ENCODE measurements around the gene HPGD. TPM values are rescaled to one million over a fixed set of nuclear protein-coding genes. Genes with fewer than 3 reads are reported as not detected.

HPGD gene
- total RNA-seq, 1 experiment from 2014 or later, result 0.66 TPM

GRCh38 chr4:174534461-174534860 lies 12.2 kb upstream of the HPGD start (continued):
- no peak for TF ChIP-seq POLR2A (IDR thresholded peaks at IDR 0.05; ENCODE audit: borderline replicate concordance, extremely low read depth, insufficient read depth, insufficient read length)
- TF ChIP-seq ZNF274 (IDR thresholded peaks at IDR 0.05; ENCODE audit: low read depth, low read length), result no peak
- TF ChIP-seq, protein P1, sequence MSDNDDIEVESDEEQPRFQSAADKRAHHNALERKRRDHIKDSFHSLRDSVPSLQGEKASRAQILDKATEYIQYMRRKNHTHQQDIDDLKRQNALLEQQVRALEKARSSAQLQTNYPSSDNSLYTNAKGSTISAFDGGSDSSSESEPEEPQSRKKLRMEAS (IDR thresholded peaks at IDR 0.05), result no peak
- no peak for TF ChIP-seq ZFX (IDR thresholded peaks at IDR 0.05)
- TF ChIP-seq SRF (IDR thresholded peaks at IDR 0.05; ENCODE audit: low read depth), result no peak
- TF ChIP-seq, protein P2, sequence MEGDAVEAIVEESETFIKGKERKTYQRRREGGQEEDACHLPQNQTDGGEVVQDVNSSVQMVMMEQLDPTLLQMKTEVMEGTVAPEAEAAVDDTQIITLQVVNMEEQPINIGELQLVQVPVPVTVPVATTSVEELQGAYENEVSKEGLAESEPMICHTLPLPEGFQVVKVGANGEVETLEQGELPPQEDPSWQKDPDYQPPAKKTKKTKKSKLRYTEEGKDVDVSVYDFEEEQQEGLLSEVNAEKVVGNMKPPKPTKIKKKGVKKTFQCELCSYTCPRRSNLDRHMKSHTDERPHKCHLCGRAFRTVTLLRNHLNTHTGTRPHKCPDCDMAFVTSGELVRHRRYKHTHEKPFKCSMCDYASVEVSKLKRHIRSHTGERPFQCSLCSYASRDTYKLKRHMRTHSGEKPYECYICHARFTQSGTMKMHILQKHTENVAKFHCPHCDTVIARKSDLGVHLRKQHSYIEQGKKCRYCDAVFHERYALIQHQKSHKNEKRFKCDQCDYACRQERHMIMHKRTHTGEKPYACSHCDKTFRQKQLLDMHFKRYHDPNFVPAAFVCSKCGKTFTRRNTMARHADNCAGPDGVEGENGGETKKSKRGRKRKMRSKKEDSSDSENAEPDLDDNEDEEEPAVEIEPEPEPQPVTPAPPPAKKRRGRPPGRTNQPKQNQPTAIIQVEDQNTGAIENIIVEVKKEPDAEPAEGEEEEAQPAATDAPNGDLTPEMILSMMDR (IDR thresholded peaks at IDR 0.05 in 2 of 3, conservative IDR thresholded peaks at IDR 0.05 in 1 of 3; ENCODE audit: borderline replicate concordance in 1 of 3, insufficient read depth in 1 of 3, low read depth in 2 of 3, low read length in 2 of 3), result no peak
- no peak for TF ChIP-seq FOSL1 (IDR thresholded peaks at IDR 0.05; ENCODE audit: low read depth)
- no peak for TF ChIP-seq CEBPB (IDR thresholded peaks at IDR 0.05; ENCODE audit: low read depth)
- TF ChIP-seq RAD21 (IDR thresholded peaks at IDR 0.05; ENCODE audit: low read depth), result no peak

GRCh38 chr4:174532445-174532844 lies 10.2 kb upstream of the HPGD start:
- H3K36me3 ChIP-seq (ENCODE audit: control insufficient read depth in 1 of 2, insufficient read depth in 2 of 2, low read length in 2 of 2), result no peaks in the 10 kb centered on the region
- H3K4me3 ChIP-seq (replicated peaks in 1 of 2; ENCODE audit: low read depth in 1 of 2, low read length in 2 of 2), result no peak overlapping the region
- ChIA-PET CTCF (no interaction called here), RAD21 (ENCODE audit: low non-redundant PET in 1 of 2, low total read pairs in 2 of 2, uncharacterized antibody in 2 of 2, unreplicated experiment in 2 of 2) (no interaction called here), POLR2A (interaction anchor here (1.1 kb wide), 1 partner anchor 10 kb away, joined by 3 read pairs; the partner anchor contains the start of gene HPGD)
- intact Hi-C loops (cut with micrococcal nuclease), result no loop called here
- no peak overlapping the region for H3K9ac ChIP-seq (ENCODE audit: low read length)
- H3K27ac ChIP-seq (ENCODE audit: low read depth, low read length), result no peak overlapping the region
- DNase-seq (ENCODE audit: low read depth, low spot score) (no peak), ATAC-seq (no peak)
- H3K79me2 ChIP-seq (ENCODE audit: insufficient read depth, low read length), result no peaks in the 10 kb centered on the region
- no peaks in the 10 kb centered on the region for H3K9me3 ChIP-seq (ENCODE audit: control insufficient read depth in 1 of 2, insufficient read depth in 1 of 2, low read depth in 1 of 2, low read length in 2 of 2)
- no peaks in the 10 kb centered on the region for H3K27me3 ChIP-seq (ENCODE audit: insufficient read depth, low read length)
- no TSS peak for BruUV-seq (replicated peaks)
- H2AFZ ChIP-seq (ENCODE audit: low read depth, low read length, poor library complexity, severe bottlenecking), result no peak overlapping the region
- no peaks in the 10 kb centered on the region; the same call in 1 of the 2 replicates for H4K20me1 ChIP-seq (ENCODE audit: insufficient read depth)
- no peaks in the 10 kb centered on the region for H3K9me2 ChIP-seq (ENCODE audit: insufficient read depth)
- no peak overlapping the region for H3K4me2 ChIP-seq (ENCODE audit: low read length)
- no peaks in the 10 kb centered on the region for H3K4me1 ChIP-seq (ENCODE audit: control insufficient read depth in 1 of 2, insufficient read depth in 2 of 2, low read length in 2 of 2)
- TF ChIP-seq EZH2phosphoT487 (IDR thresholded peaks at IDR 0.05; ENCODE audit: borderline replicate concordance) (no peak), ZBTB33 (IDR thresholded peaks at IDR 0.05; ENCODE audit: extremely low read depth, insufficient replicate concordance, low read length) (no peak), EGR1 (IDR thresholded peaks at IDR 0.05; ENCODE audit: low read depth) (no peak), FOSL1 (IDR thresholded peaks at IDR 0.05; ENCODE audit: low read depth) (no peak), SIN3A (IDR thresholded peaks at IDR 0.05; ENCODE audit: low read depth) (no peak), ZFX (IDR thresholded peaks at IDR 0.05) (no peak), YY1 (IDR thresholded peaks at IDR 0.05; ENCODE audit: extremely low read depth, insufficient replicate concordance, low read depth, low read length) (no peak), SRF (IDR thresholded peaks at IDR 0.05; ENCODE audit: low read depth) (no peak), TCF7L2 (IDR thresholded peaks at IDR 0.05; ENCODE audit: borderline replicate concordance, extremely low read depth, insufficient read depth, insufficient read length) (no peak), POLR2AphosphoS5 (IDR thresholded peaks at IDR 0.05; ENCODE audit: low read depth, low read length) (no peak), CBX3 (IDR thresholded peaks at IDR 0.05; ENCODE audit: low read depth) (no peak)
- TF ChIP-seq, protein P3, sequence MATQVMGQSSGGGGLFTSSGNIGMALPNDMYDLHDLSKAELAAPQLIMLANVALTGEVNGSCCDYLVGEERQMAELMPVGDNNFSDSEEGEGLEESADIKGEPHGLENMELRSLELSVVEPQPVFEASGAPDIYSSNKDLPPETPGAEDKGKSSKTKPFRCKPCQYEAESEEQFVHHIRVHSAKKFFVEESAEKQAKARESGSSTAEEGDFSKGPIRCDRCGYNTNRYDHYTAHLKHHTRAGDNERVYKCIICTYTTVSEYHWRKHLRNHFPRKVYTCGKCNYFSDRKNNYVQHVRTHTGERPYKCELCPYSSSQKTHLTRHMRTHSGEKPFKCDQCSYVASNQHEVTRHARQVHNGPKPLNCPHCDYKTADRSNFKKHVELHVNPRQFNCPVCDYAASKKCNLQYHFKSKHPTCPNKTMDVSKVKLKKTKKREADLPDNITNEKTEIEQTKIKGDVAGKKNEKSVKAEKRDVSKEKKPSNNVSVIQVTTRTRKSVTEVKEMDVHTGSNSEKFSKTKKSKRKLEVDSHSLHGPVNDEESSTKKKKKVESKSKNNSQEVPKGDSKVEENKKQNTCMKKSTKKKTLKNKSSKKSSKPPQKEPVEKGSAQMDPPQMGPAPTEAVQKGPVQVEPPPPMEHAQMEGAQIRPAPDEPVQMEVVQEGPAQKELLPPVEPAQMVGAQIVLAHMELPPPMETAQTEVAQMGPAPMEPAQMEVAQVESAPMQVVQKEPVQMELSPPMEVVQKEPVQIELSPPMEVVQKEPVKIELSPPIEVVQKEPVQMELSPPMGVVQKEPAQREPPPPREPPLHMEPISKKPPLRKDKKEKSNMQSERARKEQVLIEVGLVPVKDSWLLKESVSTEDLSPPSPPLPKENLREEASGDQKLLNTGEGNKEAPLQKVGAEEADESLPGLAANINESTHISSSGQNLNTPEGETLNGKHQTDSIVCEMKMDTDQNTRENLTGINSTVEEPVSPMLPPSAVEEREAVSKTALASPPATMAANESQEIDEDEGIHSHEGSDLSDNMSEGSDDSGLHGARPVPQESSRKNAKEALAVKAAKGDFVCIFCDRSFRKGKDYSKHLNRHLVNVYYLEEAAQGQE (IDR thresholded peaks at IDR 0.05; ENCODE audit: low read depth), result no peak

Data from HCT116 (cell line).